Ishikawa (cell line): ENCODE results near the gene CARS1.

Experiments used
- CEBPB ChIP-seq: IDR thresholded peaks from 2 replicates; pipeline ENCODE4 v1.6.1; 2012
- CREB1 ChIP-seq: IDR thresholded peaks from 2 replicates; pipeline ENCODE4 v1.6.1; 2012; ENCODE audit warnings: low read depth
- EGR1 ChIP-seq: IDR thresholded peaks from 2 replicates; pipeline ENCODE4 v1.6.1; 2012
- EP300 ChIP-seq: IDR thresholded peaks from 2 replicates; pipeline ENCODE4 v1.6.1; 2012; ENCODE audit warnings: borderline replicate concordance
- FOXM1 ChIP-seq: IDR thresholded peaks from 2 replicates; pipeline ENCODE4 v1.6.1; 2012; ENCODE audit warnings: low read depth, borderline replicate concordance
- MAX ChIP-seq: IDR thresholded peaks from 2 replicates; pipeline ENCODE4 v1.6.1; 2012
- NFIC ChIP-seq: IDR thresholded peaks from 2 replicates; pipeline ENCODE4 v1.6.1; 2012
- RAD21 ChIP-seq: IDR thresholded peaks from 2 replicates; pipeline ENCODE4 v1.6.1; 2012; ENCODE audit warnings: low read depth
- REST ChIP-seq: IDR thresholded peaks from 2 replicates; pipeline ENCODE4 v1.6.1; 2012; ENCODE audit warnings: low read depth, mild to moderate bottlenecking
- TAF1 ChIP-seq: IDR thresholded peaks from 2 replicates; pipeline ENCODE4 v1.6.1; 2012; ENCODE audit warnings: low read depth, mild to moderate bottlenecking
- TCF12 ChIP-seq: IDR thresholded peaks from 2 replicates; pipeline ENCODE4 v1.6.1; 2012; ENCODE audit warnings: low read depth
- TEAD4 ChIP-seq: IDR thresholded peaks from 2 replicates; pipeline ENCODE4 v1.6.1; 2012
- USF1 ChIP-seq: IDR thresholded peaks from 2 replicates; pipeline ENCODE4 v1.6.1; 2012
- YY1 ChIP-seq: IDR thresholded peaks from 2 replicates; pipeline ENCODE4 v1.6.1; 2012; ENCODE audit warnings: low read depth
- ZBTB7A ChIP-seq: IDR thresholded peaks from 2 replicates; pipeline ENCODE4 v1.6.1; 2012; ENCODE audit warnings: low read depth

The CARS1 gene

GRCh38 chr11:3002871-3003270 lies 54.4 kb downstream of the CARS1 start:
- TF ChIP-seq YY1, result no peak
- TF ChIP-seq USF1, result no peak
- no peak for TF ChIP-seq REST
- TF ChIP-seq NFIC, result no peak
- no peak for TF ChIP-seq CEBPB
- TF ChIP-seq TAF1, result no peak
- no peak for TF ChIP-seq ZBTB7A
- TF ChIP-seq TEAD4, result no peak
- TF ChIP-seq EP300, result no peak
- no peak for TF ChIP-seq EGR1
- TF ChIP-seq MAX, result no peak
- no peak for TF ChIP-seq RAD21
- no peak for TF ChIP-seq TCF12
- no peak for TF ChIP-seq FOXM1
- no peak for TF ChIP-seq CREB1

GRCh38 chr11:3002351-3002861 lies 54.8 kb downstream of the CARS1 start:
- TF ChIP-seq REST (no peak), NFIC (no peak), EGR1 (no peak), EP300 (no peak)

GRCh38 chr11:3001496-3001895 lies 55.7 kb downstream of the CARS1 start:
- TF ChIP-seq TCF12, result no peak; the same call in 1 of the 2 replicates
- 0 out of 2 replicates have a peak, but pooled peaks have one; percentile 15 for TF ChIP-seq EP300
- no peak for TF ChIP-seq TEAD4
- peak; percentile 86 for TF ChIP-seq NFIC
- TF ChIP-seq REST, result no peak
- TF ChIP-seq YY1, result no peak
- no peak for TF ChIP-seq EGR1
- TF ChIP-seq USF1, result no peak
- no peak for TF ChIP-seq CREB1
- TF ChIP-seq CEBPB, result no peak
- no peak for TF ChIP-seq TAF1
- TF ChIP-seq FOXM1, result no peak
- TF ChIP-seq ZBTB7A, result no peak; the same call in 1 of the 2 replicates
- TF ChIP-seq RAD21, result peak; percentile 20; the same call in 1 of the 2 replicates
- TF ChIP-seq MAX, result no peak

GRCh38 chr11:3000032-3000961 lies 56.9 kb downstream of the CARS1 start:
- TF ChIP-seq FOXM1 (peak; percentile 90), YY1 (peak; percentile 37; the same call in 1 of the 2 replicates), TAF1 (no peak), TCF12 (peak; percentile 98), USF1 (no peak; the same call in 1 of the 2 replicates), TEAD4 (peak; percentile 96), CEBPB (peak; percentile 53), NFIC (peak; percentile 97), REST (no peak), EGR1 (no peak; the same call in 1 of the 2 replicates), CREB1 (no peak), ZBTB7A (peak; percentile 99), MAX (peak; percentile 66), RAD21 (peak; percentile 5; the same call in 1 of the 2 replicates), EP300 (peak; percentile 97)
